GM18511 (cell line): ENCODE data around the gene ATP1A3.
"Not testable (repeated sequence)": the region's sequence is repeated elsewhere in the genome, so short reads cannot be mapped to it uniquely, and the experiment has no call there.

Experiments
- ATAC-seq: cut with Tn5 transposase; IDR thresholded peaks from one replicate; pipeline ENCODE4 v1.9.1; 2021; ENCODE audit warnings: mild to moderate bottlenecking, moderate library complexity; ENCODE audit not compliant: unreplicated experiment

ATP1A3 gene

DNA sequence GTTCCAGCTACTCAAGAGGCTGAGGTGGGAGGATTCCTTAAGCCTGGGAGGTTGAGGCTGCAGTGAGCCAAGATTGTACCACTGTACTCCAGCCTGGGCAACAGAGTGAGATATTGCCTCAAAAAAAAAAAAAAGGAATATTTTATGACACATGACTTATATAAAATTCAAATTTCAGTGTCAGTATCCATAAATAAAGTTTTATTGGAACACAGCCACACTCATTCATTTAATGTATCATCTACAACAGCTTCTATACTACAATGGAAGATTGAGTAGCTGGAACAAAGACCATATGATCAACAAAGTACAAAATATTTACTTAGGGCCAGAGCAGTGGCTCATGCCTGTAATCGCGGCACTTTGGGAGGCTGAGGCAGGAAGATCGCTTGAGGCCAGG is 18.7 kb upstream of the ATP1A3 start:
- not testable (repeated sequence) for ATAC-seq

- ATAC-seq, result no peak
These were observed 16.5 kb upstream of the ATP1A3 start for GRCh38 chr19:42010245-42011126.

DNA sequence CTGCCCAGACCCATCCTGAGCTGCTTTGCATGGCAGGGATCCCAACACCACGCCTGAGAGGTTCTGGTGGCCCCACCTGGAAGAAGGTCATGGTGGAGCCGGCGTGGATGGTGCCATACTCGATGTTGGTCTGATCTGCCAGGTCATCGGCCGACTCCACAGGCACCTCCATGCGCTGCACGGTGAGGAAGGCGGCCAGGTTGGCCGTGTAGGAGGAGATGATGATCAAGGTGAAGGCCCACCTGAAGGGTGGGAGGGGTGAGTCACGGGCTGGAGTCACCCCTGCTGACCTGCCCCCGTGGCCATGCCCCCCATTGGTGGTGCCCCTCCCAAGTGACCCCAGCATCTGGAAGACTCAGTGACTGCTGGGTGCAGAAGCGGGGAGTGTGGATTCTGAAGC is 12.5 kb upstream of the ATP1A3 start:
- no peak for ATAC-seq

- no peak for ATAC-seq
These were observed 11.5 kb upstream of the ATP1A3 start for GRCh38 chr19:42005504-42005903.

- no peak for ATAC-seq
These were observed 9.7 kb upstream of the ATP1A3 start for GRCh38 chr19:42003506-42004294.

DNA sequence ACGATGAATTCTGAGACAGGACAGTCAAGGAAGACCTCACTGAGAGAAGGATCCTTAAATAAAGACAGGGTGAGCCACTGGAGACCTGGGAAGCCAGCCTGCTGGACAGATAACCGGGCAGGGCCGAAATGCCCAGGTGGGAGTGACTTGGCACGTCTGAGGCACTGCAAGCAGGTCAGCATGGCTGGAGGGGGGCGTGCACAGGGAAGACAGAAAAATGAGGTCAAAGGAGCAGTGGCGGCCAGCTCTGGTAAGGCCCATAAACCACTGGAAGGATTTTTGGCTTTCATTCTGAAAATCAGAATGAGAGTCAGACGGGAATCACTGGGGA is 5.8 kb upstream of the ATP1A3 start:
- ATAC-seq, result no peak

DNA sequence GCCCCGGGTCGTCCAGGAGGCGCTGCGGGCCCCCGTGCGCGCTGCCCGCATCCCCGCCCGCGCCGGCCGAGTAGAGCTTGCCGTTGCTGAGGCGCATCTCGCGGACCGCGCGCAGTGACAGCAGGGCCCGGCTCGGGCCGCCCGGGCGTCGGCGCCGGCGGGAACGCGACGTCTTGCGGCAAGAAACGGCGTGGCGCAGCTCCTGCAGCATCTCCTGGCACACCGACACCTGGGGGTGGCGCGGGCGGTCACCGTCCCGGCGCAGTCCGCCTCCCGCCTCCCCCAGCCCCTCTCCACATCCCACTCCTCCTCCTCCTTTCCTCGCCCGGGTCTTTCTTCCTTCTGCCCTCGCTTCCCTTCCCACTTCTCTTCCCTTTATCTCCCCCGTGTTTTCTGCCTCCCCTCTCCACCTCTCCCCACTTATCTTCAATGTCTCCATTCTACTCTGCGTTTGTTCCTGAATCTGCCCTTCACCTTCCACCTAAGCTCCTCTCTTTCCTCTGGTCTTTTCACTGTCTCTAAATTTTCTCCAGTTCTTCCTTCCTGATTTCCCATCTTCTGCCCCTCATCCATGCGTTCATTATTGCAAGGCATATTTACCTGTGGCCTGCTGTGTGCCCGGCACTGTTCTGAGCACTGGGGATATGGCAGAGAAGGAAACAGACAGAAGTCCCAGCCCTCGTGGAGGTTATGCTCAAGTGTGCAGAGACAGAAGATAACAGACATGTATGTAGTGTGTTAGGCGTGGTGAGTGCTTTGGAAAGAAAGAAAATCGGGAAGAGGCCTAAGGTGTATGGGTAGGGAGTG is 5.2 kb upstream of the ATP1A3 start:
- no peak for ATAC-seq

DNA sequence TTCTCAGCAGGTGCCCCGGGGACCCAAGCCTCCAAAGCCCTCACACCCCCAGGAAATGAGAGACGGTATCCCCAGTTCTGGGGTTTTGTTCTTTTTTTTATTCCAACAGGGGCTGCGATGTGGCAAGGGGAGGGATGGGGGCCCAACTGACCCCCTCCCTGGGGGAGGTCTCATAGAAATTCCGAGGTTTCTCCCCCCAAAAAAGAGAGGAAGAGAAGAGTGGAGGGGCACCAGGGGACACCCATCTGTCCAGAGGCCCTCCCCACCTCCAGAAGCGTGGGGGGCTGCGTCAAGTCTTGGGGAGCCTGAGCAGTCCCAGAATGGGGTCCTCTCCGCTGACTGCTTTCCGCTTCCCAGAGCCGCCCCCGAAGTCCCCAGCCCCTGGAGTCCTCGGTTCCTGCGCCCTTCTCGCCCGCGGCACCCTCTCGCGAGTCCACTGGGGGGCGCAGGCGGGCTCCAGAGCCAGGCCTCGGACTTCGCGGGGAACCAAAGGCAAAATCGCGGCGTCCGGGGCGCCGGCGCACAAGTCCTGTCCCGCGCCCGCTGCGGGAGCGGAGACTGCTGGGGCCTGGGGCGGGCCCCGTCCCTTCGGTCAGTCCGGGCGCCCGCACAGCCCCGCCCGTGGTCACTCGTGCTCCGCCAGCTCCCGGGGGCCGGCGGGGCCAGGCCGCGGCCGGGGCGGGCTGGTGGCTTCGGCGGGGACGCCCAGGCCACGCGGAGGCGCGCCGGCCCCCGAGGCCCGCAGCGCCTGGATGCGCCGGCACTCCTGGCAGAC is 4.4 kb upstream of the ATP1A3 start:
- no peak for ATAC-seq

GRCh38 chr19:41997851-41998229 is 3.8 kb upstream of the ATP1A3 start:
- no peak for ATAC-seq

GRCh38 chr19:41997121-41997850 is 3.3 kb upstream of the ATP1A3 start:
- no peak for ATAC-seq

- no peak for ATAC-seq
These were observed 2.1 kb upstream of the ATP1A3 start for GRCh38 chr19:41995959-41996797.

- no peak for ATAC-seq
These were observed 1.2 kb upstream of the ATP1A3 start for GRCh38 chr19:41994994-41995958.

DNA sequence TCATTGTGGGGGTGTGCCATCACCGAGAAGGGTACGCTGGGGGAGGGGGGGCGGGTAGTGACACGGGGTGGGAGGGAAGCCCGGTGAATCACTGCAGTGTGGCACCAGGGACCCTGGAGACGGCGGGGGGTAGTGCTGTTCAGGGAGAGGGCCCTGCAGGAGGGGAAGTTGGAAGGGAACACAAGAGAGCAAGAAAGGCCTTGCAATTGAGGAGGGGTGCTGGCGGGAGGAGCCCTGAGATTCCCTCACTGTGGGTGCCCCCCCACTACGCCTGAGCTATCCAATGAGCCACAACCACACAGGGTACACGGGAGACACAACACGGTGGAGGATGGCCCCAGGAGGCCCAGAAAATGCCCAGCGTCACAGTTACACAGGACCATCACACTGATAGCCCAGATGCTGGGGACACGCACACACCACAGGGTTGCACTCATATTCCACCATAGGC is 516 bp upstream of the ATP1A3 start:
- no peak for ATAC-seq

DNA sequence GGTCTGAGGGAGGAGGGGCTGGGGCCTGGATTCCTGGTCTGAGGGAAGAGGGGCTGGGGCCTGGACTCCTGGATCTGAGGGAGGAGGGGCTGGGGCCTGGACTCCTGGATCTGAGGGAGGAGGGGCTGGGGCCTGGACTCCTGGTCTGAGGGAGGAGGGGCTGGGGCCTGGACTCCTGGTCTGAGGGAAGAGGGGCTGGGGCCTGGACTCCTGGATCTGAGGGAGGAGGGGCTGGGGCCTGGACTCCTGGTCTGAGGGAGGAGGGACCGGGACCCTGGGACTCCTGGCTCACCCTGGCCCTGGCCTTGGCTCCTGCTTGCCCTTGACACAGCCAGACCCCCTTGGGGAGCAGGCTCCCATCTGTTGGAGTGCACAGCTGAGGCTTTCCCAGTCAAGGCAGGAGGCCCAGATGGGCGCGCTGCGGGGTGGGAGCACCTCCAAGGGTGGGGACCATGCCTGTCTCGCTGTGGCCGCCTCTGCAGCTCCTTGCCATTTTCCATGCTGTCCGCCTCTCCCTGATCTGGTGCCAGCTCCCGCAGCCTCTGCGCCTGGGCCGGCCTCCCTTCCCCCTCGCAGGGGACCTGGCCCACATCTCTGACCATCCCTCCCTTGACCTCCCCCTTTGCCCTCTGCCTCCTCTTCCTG is 2.0 kb downstream of the ATP1A3 start:
- not testable (repeated sequence) for ATAC-seq

DNA sequence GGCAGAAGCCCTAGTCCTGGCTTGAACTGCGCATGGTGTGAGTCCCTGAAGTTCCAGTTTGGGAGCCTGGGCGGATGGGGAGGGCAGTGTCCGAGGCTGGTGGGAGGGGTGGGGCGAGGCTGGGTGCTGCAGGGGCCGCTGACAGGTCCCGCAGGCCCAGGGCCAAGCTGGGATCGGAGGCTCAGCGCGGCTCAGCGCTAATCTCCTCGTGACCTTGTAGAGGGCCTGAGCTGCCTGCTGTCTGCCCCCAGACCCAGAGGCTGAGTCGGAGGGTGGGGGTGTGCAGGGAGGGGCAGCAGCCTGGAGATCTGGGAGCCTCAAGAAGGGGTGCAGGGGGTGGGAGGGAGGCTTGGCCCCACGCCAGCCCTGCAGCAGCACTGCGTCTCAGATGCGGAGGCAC is 3.0 kb downstream of the ATP1A3 start:
- no peak for ATAC-seq

- no peak for ATAC-seq
These were observed 3.4 kb downstream of the ATP1A3 start for GRCh38 chr19:41990615-41991014.

DNA sequence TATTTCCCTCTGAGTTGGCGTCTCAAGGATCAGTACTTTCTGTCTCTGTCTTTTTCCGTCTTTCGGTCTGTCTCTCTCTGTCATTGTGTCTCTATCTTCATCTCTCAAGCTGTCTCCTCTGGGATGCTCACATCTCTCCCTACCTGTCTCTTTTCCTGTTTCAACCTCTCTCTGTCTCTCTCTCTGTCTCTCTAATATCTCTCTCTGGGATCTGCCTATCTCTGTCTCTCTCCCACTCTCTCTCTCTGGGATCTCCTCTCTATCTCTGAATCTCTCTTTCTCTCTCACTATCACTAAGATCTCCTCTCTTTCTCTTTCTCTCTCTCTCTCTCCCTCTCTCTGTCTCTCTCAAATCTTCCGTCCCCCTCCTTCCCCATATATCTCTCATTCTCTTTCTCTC is 4.0 kb downstream of the ATP1A3 start:
- no peak for ATAC-seq
